GM18498 (cell line): ENCODE results near the gene CCDC57.
A peak's percentile ranks its signal among the peaks of the same experiment; 100 is the strongest.

Experiments
- ATAC-seq: cut with Tn5 transposase; IDR thresholded peaks from one replicate; pipeline ENCODE4 v1.9.1; 2021; ENCODE audit warnings: mild to moderate bottlenecking, moderate library complexity; ENCODE audit not compliant: unreplicated experiment

The CCDC57 gene

DNA sequence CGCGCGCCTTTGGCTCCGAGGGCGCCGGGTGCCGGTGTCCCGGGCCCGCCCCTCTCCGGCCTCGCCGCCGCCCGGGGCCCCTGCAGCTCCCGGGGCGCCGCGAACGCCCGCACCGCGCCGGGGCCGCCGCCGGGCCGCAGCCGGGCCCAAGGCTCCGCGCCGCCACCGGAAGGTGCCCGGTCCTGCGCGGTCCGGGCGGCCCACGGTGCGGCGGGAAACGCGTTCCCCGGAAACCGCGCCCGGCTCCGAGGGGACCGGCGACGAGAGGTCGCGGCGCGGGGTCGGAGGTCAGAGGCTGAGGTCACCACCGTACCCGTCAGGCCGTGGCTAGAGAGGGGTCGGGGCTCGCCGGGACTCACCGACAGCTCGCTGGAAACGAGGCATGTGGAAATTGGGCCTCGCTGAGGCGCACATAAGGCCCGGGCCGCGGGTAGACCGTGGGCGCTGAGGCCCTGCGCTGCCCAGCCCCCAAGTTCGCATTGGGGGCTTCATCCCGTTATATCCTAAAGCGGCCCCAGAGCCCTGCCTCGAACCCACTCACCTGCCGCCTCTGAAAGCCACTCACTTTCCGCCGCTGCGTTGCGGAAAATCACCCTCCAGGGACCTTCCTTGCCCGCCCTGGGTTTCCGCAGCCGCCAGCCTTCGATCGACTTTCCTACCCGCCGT, 146.9 kb downstream of the CCDC57 start, which contains the start of gene DUS1L:
Gene DUS1L (minus strand): TSS at position 167 of the 666 bp plus-strand sequence. CDS start 745 bp downstream, outside the sequence.
- peak; percentile 77 for ATAC-seq

DNA sequence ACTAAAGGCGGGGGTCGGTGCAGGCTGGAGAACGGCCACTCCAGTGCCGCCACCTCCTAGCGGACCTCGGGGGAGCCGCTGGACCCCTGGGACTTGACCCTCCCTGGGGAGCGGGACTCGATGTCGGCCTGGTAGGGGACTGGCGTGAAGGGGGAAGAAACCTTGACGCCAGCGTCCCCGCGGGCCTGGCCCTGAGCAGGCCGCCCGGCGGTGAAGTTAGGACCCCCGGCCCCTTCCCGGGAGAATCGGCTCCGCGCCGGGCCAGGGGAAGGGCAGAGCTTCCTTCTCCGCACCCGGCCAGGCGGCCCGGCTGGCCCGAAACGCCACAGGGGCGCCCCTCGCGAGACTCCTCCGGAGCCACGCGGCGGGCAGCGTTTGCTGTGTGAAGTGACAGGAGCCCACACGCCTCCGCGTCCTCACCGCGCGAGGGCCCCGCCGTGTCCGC, 147.4 kb downstream of the CCDC57 start:
- ATAC-seq, result peak; percentile 32

DNA sequence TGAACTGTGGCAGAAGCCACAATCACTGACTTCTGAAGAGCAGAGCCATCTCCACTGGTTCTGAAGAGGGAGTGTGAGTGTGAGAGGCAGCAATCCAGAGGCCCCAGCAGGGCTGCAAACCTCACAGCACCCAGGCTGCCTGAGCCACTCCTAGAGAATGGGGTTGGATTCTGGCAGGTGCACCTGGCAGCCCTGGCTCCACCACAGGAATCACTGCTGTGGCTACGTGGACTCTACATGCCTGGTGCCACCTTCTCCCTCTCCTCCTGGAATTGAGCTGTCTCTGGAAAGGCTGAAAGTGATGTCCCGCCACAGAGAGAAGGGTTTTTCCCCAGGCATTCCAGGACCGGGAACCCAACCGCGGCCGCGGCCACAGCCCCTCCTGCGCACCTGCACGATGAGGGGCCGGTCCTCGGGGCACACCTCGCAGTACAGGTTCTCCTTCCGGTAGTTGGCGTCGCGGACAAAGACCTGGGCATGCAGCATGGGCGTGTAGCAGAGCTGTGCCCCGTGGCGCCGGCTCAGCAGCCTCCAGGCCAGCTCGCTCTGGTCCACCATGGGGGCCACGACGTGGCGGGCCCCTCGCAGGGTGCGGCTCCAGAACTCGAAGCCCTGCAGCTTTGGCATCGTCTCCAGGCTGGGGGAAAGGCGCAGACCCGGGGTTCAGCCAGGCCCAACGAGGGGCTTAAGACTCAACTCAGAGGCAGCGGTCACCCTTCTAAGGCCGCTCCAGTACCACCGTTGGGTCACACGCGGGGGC, 148.0 kb downstream of the CCDC57 start:
- ATAC-seq, result no peak

DNA sequence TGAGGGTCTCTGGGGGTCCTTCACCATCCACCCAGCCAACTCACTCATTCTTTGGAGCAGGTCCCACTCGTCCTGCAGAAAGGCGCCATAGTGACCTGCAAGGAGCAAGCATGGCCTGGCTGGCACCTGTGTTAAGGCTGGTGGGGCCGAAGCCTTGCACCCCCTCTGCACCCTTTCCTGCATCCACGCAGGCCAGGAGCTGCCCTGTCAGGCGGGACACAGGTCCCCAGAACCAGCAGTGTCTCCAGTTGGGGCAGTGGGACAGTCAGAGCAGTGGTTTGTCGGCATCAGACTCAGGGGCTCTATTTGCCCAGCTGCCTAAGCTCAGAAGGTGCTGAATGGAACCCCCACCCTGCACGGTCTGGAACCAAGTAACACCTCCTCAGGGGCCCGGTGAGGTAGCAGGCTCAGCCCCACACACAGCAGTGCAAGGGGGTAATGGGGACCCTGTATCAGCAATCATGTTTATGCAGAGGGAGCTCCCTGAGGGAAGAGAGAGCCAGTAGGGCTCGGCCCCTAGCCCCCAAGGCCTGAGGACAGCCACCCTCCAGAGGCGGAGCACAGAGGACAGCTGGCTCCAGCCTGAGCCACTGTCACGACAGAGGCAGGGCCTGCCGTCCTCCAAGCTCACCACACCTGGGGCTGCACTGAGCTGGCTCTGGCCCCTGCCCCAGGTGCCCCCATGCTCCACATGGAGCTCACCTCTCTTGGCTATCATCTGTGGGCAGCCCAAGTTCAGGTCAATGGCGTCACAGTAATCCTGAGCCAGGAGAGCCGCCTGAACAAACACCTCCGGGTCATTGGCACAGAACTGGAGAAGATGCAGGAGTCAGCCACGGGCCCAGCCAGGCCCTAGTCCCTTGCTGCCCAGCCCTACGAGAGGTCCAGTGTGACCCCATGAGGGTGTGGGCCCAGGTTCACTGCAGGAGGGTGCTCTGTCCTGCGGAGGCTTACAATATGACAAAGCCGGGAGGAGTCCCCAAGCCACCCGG, 148.9 kb downstream of the CCDC57 start:
- ATAC-seq, result no peak

DNA sequence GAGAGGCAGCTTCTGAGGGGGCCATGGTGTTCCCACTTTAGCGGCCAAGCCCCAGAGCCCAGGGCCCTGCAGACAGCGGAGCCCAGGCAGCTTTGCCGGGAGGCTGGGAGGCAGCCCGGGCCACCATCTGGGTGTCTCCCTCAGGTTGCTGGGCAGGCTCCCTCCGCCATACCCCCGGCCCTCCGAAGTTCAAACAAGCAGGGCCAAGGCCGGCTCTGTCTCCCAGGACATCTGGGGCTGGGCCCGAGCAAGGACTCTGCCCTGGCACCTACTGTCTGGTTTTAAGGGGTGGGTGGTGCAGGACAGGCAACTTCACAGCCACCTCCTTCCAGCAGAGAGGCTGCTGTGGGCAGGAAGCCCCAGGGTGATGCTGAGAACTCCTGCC, 149.7 kb downstream of the CCDC57 start:
- no peak for ATAC-seq

DNA sequence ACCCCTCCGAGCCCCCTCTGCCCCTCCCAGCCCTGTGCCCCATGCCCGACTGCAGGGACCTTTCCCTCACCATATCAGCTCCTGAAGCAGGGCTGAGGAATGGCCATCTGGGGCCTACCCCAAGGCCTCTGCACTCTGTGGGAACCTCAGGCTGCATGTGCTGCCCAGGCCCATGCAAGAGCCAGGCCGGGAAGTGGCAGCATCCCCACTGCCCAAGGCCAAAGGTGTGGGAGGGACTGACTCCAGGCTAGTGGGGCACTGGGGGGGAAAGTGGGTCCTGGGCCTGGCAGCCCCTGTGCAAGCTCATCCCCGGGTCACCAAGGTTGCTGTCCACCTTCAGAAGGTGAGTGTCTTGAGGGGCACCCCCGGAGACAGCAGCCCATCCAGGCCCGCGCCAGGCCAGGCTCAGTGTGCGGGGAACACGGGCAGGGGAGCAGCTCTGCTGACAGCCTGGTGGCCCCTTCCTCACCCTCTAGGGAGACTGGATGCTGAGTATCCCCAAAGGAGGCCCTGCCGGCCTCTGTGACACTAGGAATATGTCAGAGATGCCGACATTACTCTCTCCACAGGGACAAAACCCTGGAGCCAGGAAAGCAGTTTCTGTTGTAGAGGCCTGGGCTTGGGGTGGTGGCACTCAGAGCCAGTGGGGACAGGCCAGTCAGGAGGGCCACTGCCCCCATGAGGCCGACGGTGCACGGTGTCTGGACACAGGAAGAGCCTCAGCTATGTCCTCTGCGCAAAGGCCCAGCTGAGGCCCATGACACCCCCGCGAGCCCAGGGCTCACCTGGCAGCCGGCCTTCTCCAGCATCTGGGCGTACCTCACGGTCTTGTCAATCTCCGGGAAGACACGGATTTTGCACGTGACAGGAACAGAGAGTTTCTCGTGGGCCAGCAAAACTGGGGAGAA, 150.3 kb downstream of the CCDC57 start:
- no peak for ATAC-seq

DNA sequence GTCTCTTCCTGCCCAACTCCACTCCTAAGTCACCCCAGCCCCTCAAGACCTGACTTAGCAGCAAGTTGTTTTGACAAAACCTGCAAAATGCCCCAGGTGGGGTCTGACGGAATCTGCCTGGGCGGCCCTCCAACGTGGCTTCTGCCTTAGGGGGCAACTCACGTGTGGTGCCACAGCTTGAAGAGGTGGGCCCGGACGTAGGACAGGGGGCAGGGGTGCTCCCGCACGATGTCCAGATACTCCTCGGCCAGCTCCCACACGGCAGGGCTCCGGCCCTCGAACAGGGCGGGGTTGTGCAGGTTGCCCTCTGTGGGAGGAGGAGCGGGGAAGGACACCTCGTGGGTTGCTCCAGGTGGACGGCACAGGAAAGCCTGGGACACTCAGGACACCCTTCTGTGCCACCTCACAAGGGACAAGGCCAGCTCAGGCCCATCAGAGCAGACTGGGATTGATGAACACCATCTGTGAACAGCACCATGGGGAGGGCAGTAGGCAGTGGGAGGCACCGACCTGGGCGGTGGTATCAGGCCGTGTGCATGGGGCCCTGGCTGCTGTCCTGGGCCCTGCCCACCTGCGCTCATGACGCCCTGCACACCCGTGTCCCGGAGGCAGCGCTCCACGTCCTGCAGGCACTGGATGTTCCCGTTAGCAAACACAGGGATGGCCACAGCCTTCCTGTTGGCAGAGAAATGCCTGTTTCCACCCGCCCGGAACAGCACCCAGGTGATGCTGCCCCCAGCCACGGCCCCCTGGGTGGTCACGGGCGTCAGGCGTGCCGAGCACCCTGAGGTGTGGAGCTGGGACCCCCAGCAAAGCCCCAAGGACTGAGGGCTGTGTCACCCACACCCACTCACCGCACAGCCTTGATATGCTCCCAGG, 151.4 kb downstream of the CCDC57 start:
- ATAC-seq, result no peak

DNA sequence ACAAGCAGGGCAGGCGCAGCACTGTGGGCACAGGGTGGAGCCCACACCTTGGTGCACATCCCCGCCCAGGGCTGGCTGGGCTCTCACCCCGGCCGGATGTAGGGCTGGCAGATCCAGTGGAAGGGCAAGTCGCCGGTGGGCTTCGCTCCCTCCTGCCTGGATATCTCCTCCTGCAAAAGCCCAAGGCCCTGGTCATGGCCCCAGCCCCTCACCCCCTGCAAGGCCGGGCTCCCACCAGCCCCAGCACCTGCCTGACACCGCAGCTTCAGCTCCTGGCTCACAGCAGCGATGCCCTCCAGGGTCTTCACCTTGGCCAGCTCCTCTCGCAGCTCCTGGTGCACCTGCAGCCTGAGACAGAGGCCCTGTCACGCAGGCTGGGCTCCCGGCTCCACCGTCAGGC, 152.0 kb downstream of the CCDC57 start:
- ATAC-seq, result no peak

DNA sequence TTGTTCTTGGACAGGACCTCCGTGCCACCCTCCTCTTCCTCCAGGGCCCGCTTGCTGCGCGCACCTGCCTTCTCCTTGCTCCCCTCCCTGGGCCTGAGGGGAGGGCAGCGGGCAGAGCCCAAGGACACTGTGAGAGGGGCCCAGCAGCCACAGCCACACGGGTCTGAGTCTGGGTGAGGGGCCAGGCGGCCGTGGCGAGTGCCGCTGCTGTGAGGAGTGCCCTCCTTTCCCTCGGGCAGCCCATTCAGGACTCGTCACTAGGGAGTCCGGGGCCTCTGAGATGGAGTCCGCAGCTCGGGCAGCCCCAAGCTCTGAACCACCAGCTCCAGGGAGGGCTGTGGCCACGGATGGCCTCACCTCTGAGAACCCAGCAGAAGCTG, 152.7 kb downstream of the CCDC57 start:
- no peak for ATAC-seq

DNA sequence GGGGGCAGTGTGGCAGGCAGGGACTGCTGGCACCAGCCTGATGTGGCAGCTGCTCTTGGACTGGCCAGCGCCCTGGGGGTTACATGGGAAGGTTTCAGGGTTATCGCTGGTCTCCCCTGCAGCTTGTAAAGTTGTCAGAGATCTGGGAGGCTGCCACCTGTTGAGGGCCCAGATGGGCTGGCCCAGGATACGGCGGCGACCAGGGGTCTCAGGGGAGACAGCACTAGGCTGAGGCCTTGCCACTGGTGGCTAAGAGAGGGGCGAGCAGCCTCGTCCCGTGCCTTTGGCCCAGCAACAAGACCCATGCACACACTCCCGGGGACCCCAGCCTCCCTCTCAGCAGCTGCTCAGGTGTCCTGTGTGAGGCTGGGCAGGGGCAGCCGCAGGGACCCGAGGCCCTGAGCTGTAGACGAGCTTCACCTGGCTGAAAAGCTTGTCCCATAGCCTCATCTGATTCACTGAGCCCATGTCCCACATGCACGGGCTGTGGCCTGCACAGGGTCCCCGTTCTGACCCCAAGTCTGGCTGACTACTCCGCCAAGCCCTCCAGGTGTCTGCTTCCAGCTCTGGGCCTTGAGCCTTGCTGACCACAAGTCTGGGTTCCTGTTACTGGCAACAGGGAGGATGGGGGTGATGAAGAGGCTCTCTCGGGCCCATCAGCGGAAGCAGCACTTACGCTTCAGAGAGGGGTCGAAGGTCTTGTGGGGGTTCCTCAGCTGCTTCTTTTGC, 153.2 kb downstream of the CCDC57 start:
- ATAC-seq, result no peak

DNA sequence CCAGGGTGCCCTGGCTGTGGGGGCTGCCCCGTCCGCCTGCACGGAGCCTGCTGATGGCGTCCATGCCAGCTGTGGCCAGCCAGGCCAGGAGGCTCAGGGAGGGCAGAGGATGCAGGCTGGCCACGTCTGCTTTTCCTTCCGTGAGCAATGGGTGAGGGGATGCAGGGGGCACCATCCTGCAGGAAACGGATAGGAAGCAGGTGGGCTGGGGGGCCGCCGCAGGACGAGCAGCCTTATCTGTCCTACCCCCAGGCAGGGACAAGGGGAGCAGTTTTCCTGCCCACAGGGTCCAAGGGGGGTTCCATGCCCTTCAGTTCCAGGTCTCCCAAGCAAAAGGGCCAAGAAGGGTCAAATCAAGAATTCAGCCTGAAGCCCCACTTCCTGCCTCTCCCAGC, 153.8 kb downstream of the CCDC57 start:
- ATAC-seq, result no peak

DNA sequence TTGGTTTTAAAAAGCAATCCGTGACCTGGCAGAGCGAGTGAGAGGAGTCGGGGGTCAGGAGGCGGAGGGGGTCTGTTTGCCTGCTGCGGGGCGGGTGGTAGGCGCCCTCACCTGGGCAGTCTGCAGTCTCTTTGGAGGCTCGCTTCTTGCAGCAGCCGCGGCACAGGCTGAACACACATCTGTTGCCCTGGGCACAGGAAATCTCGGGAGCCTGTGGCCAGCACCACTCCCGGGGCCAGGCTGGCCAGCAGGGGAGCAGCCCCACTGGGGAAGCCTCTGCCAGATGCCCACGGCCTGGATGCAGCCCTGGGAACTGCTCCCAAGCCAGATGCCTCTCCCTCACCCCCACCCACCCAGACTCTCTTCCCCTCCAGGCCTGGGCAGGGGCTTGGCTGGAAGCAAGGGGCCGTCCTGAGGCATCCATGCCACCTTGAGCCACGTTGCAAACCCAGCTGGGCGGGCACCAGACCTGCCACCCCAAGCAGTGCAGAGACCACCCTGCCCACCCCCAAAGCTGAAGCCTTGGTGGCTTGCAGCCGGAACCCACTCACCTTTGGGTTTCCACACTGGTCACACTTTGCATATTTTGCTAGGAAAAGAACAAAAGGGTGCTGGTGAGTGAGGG, 154.3 kb downstream of the CCDC57 start:
- no peak for ATAC-seq

DNA sequence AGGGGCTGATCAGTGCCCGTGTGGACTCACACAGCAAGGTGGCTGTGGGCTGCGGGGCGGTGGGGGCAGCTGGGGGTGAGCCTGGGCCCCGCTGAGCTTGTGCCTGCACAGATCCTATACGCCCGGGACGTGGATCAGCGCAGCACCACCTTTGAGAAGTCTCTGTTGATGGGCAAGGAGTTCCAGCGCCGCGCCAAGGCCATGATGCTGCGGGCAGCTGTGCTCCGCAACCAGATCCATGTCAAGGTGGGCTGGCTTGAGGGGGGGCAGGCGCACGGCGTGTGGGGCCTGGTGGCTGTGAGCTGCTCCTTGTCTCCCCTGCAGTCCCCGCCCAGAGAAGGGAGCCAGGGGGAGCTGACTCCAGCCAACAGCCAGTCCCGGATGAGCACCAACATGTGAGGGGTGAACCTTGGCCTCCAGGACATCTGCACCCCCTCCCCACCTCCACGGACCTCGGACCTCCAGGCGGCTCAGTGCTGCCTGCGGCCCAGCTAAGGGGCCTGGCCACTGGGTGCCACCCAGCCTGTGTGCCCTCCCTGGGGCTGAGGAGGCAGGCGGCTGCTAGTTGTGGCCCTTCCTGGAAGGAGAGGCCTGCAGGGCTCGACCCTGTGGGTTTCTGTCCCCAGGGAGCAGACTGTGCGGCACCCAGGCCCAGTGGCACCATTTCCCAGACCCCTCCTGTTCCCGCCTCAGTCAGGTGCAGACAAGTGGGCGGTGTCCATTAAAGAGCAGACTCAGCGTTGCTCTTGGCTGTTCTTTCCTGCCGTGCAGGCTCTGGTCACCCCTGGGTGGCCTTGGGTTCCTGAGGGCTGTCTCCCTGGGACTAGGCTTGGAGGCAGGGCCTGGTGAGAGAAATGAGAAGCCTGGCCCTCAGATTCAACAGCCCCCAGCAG, 155.7 kb downstream of the CCDC57 start:
- no peak for ATAC-seq

DNA sequence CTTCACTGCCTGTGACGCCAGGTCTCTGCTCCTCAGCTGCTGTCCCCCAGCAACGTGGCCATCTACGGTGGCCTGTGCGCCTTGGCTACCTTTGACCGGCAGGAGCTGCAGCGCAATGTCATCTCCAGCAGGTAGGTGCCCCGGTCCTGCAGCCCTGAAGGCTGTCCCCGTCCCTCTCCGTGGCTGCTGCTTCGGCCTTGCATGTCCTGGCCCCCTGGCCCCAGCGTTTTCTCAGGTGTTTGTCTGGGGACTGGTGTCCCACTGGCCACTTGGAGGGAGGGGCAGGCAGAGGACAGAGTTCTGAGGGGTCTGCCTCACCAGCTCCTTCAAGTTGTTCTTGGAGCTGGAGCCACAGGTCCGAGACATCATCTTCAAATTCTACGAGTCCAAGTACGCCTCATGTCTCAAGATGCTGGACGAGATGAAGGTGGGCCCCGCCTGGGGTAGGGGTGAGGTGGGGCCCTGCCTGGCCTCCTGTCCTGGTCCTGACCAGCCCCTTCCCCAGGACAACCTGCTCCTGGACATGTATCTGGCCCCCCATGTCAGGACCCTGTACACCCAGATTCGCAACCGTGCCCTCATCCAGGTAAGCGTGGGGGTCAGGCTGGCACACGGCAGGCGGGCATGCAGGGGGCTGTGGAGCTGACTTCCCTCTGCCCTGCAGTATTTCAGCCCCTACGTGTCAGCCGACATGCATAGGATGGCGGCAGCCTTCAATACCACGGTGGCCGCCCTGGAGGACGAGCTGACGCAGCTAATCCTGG, 156.5 kb downstream of the CCDC57 start:
- ATAC-seq, result no peak

DNA sequence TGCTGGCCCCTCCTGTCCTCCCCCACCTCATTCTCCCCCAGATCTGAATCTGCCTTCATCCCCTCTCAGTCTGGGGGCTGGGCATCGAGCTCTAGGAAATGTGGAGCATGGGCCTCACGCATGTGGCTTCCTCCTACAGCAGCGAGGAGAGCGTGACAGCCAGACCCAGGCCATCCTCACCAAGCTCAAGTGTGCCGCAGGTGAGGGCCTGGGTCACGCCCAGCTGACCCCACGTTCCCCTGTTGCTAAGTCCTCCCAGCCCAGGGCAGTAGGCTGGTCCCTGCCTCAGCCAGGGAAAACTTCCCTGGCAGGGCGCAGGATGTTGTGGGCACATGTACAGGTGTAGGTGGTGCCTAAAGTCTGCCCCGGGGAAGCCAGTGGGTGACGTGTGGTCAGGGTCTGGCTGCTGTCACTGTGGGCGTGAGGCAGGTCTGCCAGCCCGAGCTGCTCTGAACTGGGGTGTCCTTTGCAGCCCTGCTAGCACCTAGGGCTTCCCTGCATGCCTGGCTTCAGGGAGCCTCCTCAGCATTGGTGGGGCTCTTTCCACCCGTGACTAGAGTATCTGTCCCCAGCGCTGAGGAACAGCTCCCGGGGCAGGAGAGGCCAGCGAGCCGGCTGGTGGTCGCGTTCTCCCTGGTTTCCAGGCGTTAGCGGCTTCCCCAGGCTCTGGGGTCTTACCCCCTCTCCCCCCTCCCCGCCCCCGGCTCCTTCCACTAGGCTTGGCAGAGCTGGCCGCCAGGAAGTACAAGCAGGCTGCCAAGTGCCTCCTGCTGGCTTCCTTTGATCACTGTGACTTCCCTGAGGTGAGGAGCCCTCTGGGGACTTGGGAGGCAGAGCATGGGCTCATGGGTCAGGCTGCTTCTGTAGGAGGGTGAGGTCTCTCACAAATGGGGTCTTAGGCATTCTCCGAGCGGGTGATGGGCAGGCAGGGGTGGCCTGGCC, 157.3 kb downstream of the CCDC57 start:
- no peak for ATAC-seq
